ENCODE data around the gene CNTNAP2.

DNA sequence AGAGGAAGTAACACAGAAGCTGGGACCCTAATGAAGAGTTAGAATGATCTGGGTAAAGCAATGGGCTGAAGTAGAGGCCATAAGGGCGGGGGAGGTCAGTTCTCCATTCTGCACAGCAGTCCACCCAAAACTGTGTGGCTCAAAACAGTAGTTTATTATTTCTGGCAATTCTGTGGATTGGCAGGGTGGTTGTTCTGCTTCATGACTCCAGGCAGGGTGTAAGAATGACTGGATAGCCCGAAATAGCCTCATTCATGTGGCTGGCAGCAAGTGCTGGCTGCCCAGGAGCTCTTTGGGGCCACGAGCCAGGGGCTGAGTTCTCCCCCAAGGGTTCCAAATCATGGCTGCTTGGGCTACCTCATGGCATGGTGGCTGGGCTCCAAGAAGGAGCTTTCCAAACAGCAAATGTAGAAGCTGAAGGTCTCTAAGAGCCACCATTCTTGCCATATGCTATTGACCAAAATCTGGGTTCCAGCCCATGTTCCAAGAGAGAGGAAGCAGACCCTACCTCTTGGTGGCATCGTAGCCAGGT lies 2158.8 kb downstream of the CNTNAP2 start:
- TF ChIP-seq YY1 (IDR thresholded peaks at IDR 0.05; ENCODE audit: insufficient read depth, insufficient read length) (no peak), ZNF274 (IDR thresholded peaks at IDR 0.05; ENCODE audit: low read depth, low read length) (no peak)
